WTC11 (cell line): ENCODE measurements around the gene ZMYND12.

Source experiments
- CDX4 ChIP-seq: fragments of 250-450 bp; sonication (Bioruptor Pico); IDR thresholded peaks from 2 replicates; pipeline ENCODE4 v1.9.0; 2021; ENCODE audit warnings: moderate library complexity, mild to moderate bottlenecking, inconsistent platforms, borderline replicate concordance
- ESRRA ChIP-seq: sonication (generic); formaldehyde crosslinking; IDR thresholded peaks from 2 replicates; pipeline ENCODE4 v1.8.1; 2022; ENCODE audit warnings: mild to moderate bottlenecking, missing genetic modification reagents, borderline replicate concordance
- FOXK1 ChIP-seq: sonication (generic); formaldehyde crosslinking; IDR thresholded peaks from 2 replicates; pipeline ENCODE4 v1.8.0; 2022; ENCODE audit warnings: mild to moderate bottlenecking, moderate library complexity, missing genetic modification reagents
- OVOL2 ChIP-seq: fragments of 250-450 bp; sonication (Bioruptor Pico); IDR thresholded peaks from 2 replicates; pipeline ENCODE4 v1.9.0; 2021; ENCODE audit warnings: mild to moderate bottlenecking, borderline replicate concordance
- TP53 ChIP-seq: sonication (generic); formaldehyde crosslinking; IDR thresholded peaks from 2 replicates; pipeline ENCODE4 v1.8.1; 2023; ENCODE audit warnings: mild to moderate bottlenecking, missing genetic modification reagents
- TF ChIP-seq, protein P1 (sequence below): fragments of 200-600 bp; IDR thresholded peaks from 2 replicates; pipeline ENCODE4 v1.8.0; 2022; ENCODE audit warnings: antibody characterized with exemption
- TF ChIP-seq, protein P2 (sequence below): sonication (generic); formaldehyde crosslinking; IDR thresholded peaks from 2 replicates; pipeline ENCODE4 v1.8.1; 2022; ENCODE audit warnings: mild to moderate bottlenecking, moderate library complexity, missing genetic modification reagents
- TF ChIP-seq, protein P3 (sequence below): sonication (generic); formaldehyde crosslinking; IDR thresholded peaks from 2 replicates; pipeline ENCODE4 v1.8.0; 2023; ENCODE audit warnings: missing genetic modification reagents

DNA sequence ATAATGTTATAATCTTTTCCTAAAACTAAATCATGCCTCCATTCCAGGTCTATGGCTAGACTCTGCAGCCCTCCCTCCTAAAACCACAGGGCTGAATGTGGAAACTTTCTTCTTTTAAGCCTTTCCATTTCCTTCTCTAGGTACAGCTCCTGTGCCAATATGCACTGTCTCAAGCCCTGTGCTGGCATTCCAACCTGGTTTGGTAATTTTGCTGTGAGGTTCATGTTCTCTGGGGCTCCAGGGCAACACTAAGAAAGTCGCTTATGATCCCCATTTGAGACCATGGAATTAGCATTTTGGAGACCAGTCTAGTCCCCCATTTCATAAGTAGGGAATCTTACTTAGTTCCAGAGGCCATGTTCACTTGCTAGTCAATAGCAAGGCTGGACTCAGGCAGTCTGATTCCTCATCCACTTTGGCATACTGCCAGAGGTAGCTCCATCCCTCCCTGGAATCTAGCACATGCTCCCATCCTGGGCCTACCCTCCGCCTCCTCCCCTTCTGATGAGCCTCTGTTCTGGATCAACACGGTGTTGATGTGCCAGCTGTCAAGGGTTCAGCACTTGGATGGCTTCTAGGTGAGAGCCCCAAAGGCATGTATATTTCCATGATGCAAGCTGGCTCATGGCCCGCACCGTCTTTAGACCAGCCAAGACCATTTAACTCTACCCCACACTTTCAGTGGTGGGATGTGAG is 36.5 kb downstream of the ZMYND12 start:
- TF ChIP-seq ESRRA (CRISPR knock-in tag) (no peak), TP53 (CRISPR knock-in tag) (no peak), FOXK1 (no peak), CDX4 (CRISPR knock-in tag) (no peak), OVOL2 (no peak)
- TF ChIP-seq, protein P1, sequence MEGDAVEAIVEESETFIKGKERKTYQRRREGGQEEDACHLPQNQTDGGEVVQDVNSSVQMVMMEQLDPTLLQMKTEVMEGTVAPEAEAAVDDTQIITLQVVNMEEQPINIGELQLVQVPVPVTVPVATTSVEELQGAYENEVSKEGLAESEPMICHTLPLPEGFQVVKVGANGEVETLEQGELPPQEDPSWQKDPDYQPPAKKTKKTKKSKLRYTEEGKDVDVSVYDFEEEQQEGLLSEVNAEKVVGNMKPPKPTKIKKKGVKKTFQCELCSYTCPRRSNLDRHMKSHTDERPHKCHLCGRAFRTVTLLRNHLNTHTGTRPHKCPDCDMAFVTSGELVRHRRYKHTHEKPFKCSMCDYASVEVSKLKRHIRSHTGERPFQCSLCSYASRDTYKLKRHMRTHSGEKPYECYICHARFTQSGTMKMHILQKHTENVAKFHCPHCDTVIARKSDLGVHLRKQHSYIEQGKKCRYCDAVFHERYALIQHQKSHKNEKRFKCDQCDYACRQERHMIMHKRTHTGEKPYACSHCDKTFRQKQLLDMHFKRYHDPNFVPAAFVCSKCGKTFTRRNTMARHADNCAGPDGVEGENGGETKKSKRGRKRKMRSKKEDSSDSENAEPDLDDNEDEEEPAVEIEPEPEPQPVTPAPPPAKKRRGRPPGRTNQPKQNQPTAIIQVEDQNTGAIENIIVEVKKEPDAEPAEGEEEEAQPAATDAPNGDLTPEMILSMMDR, result no peak
- TF ChIP-seq, protein P2, sequence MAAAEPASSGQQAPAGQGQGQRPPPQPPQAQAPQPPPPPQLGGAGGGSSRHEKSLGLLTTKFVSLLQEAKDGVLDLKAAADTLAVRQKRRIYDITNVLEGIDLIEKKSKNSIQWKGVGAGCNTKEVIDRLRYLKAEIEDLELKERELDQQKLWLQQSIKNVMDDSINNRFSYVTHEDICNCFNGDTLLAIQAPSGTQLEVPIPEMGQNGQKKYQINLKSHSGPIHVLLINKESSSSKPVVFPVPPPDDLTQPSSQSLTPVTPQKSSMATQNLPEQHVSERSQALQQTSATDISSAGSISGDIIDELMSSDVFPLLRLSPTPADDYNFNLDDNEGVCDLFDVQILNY, result no peak
- TF ChIP-seq, protein P3, sequence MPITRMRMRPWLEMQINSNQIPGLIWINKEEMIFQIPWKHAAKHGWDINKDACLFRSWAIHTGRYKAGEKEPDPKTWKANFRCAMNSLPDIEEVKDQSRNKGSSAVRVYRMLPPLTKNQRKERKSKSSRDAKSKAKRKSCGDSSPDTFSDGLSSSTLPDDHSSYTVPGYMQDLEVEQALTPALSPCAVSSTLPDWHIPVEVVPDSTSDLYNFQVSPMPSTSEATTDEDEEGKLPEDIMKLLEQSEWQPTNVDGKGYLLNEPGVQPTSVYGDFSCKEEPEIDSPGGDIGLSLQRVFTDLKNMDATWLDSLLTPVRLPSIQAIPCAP (CRISPR knock-in tag), result no peak
